ENCODE data around the gene UBE2O.

Gene UBE2O

GRCh38 chr17:76485569-76485968 is 32.6 kb upstream of the UBE2O start:
- no peak for DNase-seq (ENCODE audit: low spot score)

GRCh38 chr17:76484228-76484725 is 31.3 kb upstream of the UBE2O start:
- DNase-seq (ENCODE audit: low spot score), result no peak

- DNase-seq (ENCODE audit: low spot score), result no peak
Measured at GRCh38 chr17:76481071-76481655, 28.2 kb upstream of the UBE2O start.

- DNase-seq (ENCODE audit: low spot score), result no peak
Measured at GRCh38 chr17:76480632-76481031, 27.7 kb upstream of the UBE2O start.

- no peak for DNase-seq (ENCODE audit: low spot score)
Measured at GRCh38 chr17:76479515-76480060, 26.6 kb upstream of the UBE2O start.

- DNase-seq (ENCODE audit: low spot score), result no peak
Measured at GRCh38 chr17:76478730-76479514, 26.0 kb upstream of the UBE2O start.

- DNase-seq (ENCODE audit: low spot score), result no peak
Measured at GRCh38 chr17:76478097-76478496, 25.1 kb upstream of the UBE2O start.

- no peak for DNase-seq (ENCODE audit: low spot score)
Measured at GRCh38 chr17:76477576-76477975, 24.6 kb upstream of the UBE2O start.

GRCh38 chr17:76476736-76477135 is 23.8 kb upstream of the UBE2O start:
- DNase-seq (ENCODE audit: low spot score), result no peak

GRCh38 chr17:76475302-76475701 is 22.4 kb upstream of the UBE2O start:
- DNase-seq (ENCODE audit: low spot score), result no peak

GRCh38 chr17:76474894-76475293 is 21.9 kb upstream of the UBE2O start:
- no peak for DNase-seq (ENCODE audit: low spot score)

- no peak for DNase-seq (ENCODE audit: low spot score)
Measured at GRCh38 chr17:76474238-76474637, 21.3 kb upstream of the UBE2O start.

- DNase-seq (ENCODE audit: low spot score), result no peak
Measured at GRCh38 chr17:76473541-76473985, 20.6 kb upstream of the UBE2O start.

GRCh38 chr17:76472726-76473125 is 19.8 kb upstream of the UBE2O start:
- no peak for DNase-seq (ENCODE audit: low spot score)

GRCh38 chr17:76472258-76472645 is 19.3 kb upstream of the UBE2O start:
- no peak for DNase-seq (ENCODE audit: low spot score)

GRCh38 chr17:76471498-76472257 is 18.7 kb upstream of the UBE2O start:
- no peak for DNase-seq (ENCODE audit: low spot score)

GRCh38 chr17:76469991-76470739 is 17.2 kb upstream of the UBE2O start:
- no peak for DNase-seq (ENCODE audit: low spot score)

GRCh38 chr17:76469076-76469990 is 16.4 kb upstream of the UBE2O start:
- no peak for DNase-seq (ENCODE audit: low spot score)

- no peak for DNase-seq (ENCODE audit: low spot score)
Measured at GRCh38 chr17:76468634-76469010, 15.7 kb upstream of the UBE2O start.

GRCh38 chr17:76467809-76468633 is 15.1 kb upstream of the UBE2O start:
- DNase-seq (ENCODE audit: low spot score), result no peak
